KMS-11 (cell line): Measurements from ENCODE around the gene P2RY14.
A peak's percentile ranks its signal among the peaks of the same experiment; 100 is the strongest.

ENCODE experiments used
- H2AFZ ChIP-seq: fragments of 200-600 bp; sonication (generic); 2 replicates; pipeline ENCODE4 v1.6.1; 2016; ENCODE audit warnings: antibody characterized with exemption, mixed run types, low read depth
- H3K27ac ChIP-seq: fragments of 200-600 bp; sonication (generic); 2 replicates; pipeline ENCODE4 v1.6.1; 2016; ENCODE audit warnings: mild to moderate bottlenecking, mixed run types
- H3K27me3 ChIP-seq: fragments of 200-600 bp; sonication (generic); 2 replicates; pipeline ENCODE4 v1.6.1; 2017; ENCODE audit warnings: mild to moderate bottlenecking, low read depth, mixed run types, moderate library complexity; ENCODE audit not compliant: insufficient read depth
- H3K36me3 ChIP-seq: fragments of 200-600 bp; sonication (generic); 2 replicates; pipeline ENCODE4 v1.6.1; 2017; ENCODE audit warnings: mild to moderate bottlenecking, mixed run types; ENCODE audit not compliant: insufficient read depth
- H3K4me1 ChIP-seq: fragments of 200-600 bp; sonication (generic); 2 replicates; pipeline ENCODE4 v1.6.1; 2016; ENCODE audit warnings: mild to moderate bottlenecking, low read depth, mixed run types; ENCODE audit not compliant: poor library complexity, severe bottlenecking
- H3K4me2 ChIP-seq: fragments of 200-600 bp; sonication (generic); 2 replicates; pipeline ENCODE4 v1.7.0; 2016; ENCODE audit warnings: mild to moderate bottlenecking, mixed run types
- H3K4me3 ChIP-seq: fragments of 200-600 bp; sonication (generic); IDR thresholded peaks from 2 replicates; pipeline ENCODE4 v1.6.1; 2017; ENCODE audit warnings: low read depth, low read length, mixed read lengths; ENCODE audit not compliant: insufficient read depth
- H3K79me2 ChIP-seq: fragments of 200-600 bp; sonication (generic); 2 replicates; pipeline ENCODE4 v1.6.1; 2016; ENCODE audit warnings: low read depth, mixed run types; ENCODE audit not compliant: insufficient read depth
- H3K9ac ChIP-seq: fragments of 200-600 bp; sonication (generic); 2 replicates; pipeline ENCODE4 v1.6.1; 2016; ENCODE audit warnings: mild to moderate bottlenecking, mixed run types
- H4K20me1 ChIP-seq: fragments of 200-600 bp; sonication (generic); 2 replicates; pipeline ENCODE4 v1.6.1; 2016; ENCODE audit warnings: mild to moderate bottlenecking, mixed run types; ENCODE audit not compliant: insufficient read depth
- CTCF ChIP-seq: fragments of 200-600 bp; sonication (generic); conservative IDR thresholded peaks from 2 replicates; pipeline ENCODE4 v1.6.1; 2017; ENCODE audit warnings: low read depth, mild to moderate bottlenecking, antibody characterized with exemption, low read length, moderate library complexity, mixed read lengths

The P2RY14 gene

GRCh38 chr3:151307131-151307530, 28.8 kb upstream of the P2RY14 start:
- Histone ChIP-seq H4K20me1 (no peaks in the 10 kb centered on the region), H3K27ac (no peak overlapping the region), H3K4me2 (no peak overlapping the region), H3K4me1 (peaks cover 31% of the 10 kb centered on the region), H3K36me3 (no peaks in the 10 kb centered on the region), H3K9ac (no peak overlapping the region), H3K27me3 (no peaks in the 10 kb centered on the region), H3K4me3 (no peak overlapping the region), H2AFZ (no peak overlapping the region), H3K79me2 (no peaks in the 10 kb centered on the region)
- TF ChIP-seq CTCF: no peak

DNA sequence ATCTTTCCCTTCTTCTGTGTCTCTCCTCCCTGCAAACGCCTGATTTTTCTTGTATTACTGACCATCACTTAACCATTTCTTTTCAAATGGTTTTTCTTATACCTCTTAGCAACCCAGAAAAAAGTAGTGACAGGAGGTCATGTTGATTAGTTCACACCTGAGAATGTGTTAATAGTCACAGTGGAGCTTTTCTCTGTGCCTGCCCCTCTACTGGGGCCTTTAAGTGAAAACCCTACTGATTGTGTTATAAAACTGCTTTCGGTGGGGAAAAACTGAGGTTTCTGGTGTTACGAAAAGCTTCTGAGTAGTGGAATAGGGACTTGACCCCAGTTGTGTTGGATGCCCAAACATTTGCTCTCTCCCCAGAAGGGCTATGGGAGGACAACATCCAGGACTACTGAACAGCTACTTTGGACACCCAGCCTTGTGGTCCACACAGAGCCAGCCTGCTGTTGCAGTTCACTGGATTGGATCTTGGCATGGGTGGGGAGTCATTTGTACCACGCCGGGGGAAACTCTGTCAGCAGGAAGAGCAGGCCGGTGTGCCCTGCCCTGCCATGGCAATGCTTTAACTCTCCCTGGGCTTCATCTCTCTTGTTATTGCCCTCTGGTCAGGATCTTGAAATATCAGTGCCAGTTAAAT, 27.9 kb upstream of the P2RY14 start:
- Histone ChIP-seq H3K4me1 (peaks cover 31% of the 10 kb centered on the region), H3K4me3 (no peak overlapping the region), H3K79me2 (no peaks in the 10 kb centered on the region), H4K20me1 (no peaks in the 10 kb centered on the region), H3K27ac (no peak overlapping the region), H3K4me2 (peak overlapping the region; percentile 61), H3K9ac (no peak overlapping the region), H3K36me3 (no peaks in the 10 kb centered on the region), H2AFZ (no peak overlapping the region), H3K27me3 (no peaks in the 10 kb centered on the region)
- no peak for TF ChIP-seq CTCF

- H3K27me3 ChIP-seq: no peaks in the 10 kb centered on the region
- H3K4me1 ChIP-seq: peaks cover 31% of the 10 kb centered on the region
- H3K9ac ChIP-seq: no peak overlapping the region
- H3K36me3 ChIP-seq: no peaks in the 10 kb centered on the region
- H3K4me2 ChIP-seq: peak overlapping the region; percentile 61
- TF ChIP-seq CTCF: no peak
- no peak overlapping the region for H3K4me3 ChIP-seq
- no peak overlapping the region for H2AFZ ChIP-seq
- no peak overlapping the region for H3K27ac ChIP-seq
- no peaks in the 10 kb centered on the region for H4K20me1 ChIP-seq
- no peaks in the 10 kb centered on the region for H3K79me2 ChIP-seq
Observed at GRCh38 chr3:151305775-151306151, 27.4 kb upstream of the P2RY14 start.

GRCh38 chr3:151305060-151305774, 26.9 kb upstream of the P2RY14 start:
- H3K79me2 ChIP-seq: no peaks in the 10 kb centered on the region
- H3K4me1 ChIP-seq: peaks cover 31% of the 10 kb centered on the region
- no peak for TF ChIP-seq CTCF
- no peak overlapping the region for H3K9ac ChIP-seq
- no peaks in the 10 kb centered on the region for H4K20me1 ChIP-seq
- peak overlapping the region; percentile 1; the same call in 1 of the 2 replicates for H3K27ac ChIP-seq
- H3K27me3 ChIP-seq: no peaks in the 10 kb centered on the region
- H3K4me3 ChIP-seq: no peak overlapping the region
- H3K36me3 ChIP-seq: no peaks in the 10 kb centered on the region
- H3K4me2 ChIP-seq: peak overlapping the region; percentile 61
- H2AFZ ChIP-seq: no peak overlapping the region
